GM18526 (cell line): ENCODE results near the gene DPM2.
A peak's percentile ranks its signal among the peaks of the same experiment; 100 is the strongest.

Source experiments
- POLR2A ChIP-seq: IDR thresholded peaks from 3 replicates; pipeline ENCODE4 v1.6.1; 2011; ENCODE audit not compliant: insufficient read length; ENCODE audit errors: extremely low read depth

DPM2 gene

DNA sequence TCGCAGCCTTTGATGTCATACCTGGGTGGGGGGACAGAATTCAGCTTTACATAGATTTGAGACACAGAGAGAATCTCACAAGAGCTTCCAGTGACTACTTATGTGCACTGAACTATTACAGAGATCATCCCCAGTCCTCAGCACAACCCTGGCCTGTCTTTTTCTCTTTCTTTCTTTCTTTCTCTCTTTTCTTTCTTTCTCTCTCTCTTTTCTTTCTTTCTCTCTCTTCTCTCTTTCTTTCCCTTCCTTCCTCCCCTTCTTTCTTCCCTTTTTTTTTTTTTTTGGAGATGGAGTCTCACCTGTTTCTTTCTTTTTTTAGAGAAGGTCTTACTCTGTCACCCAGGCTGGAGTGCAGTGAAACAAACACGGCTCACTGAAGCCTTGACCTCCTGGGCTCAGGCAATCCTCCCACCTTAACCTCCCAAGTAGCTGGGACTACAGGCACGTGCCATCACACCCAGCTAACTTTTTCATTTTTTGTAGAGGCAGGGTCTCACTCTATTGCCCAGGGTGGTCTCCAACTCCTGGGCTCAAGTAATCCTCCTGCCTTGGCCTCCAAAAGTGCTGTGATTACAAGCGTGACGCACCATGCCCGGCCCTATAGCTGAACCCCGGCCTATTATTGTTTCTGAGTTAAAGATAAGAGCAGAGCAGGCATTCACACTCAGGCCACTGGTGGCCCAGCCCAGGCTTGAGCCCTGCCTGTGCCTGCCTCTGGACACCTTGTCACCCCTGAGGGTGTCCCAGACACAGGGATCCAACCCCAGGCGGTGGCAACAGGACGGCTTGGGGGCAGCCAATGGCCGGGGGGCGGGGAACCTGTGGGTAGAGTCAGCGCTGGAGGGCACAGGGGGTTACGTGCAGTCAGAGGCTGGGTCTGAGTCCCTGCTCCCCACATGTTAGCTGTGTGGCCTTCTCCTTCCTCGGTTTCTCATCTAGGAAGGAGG, 11.4 kb downstream of the DPM2 start:
- no peak for TF ChIP-seq POLR2A

DNA sequence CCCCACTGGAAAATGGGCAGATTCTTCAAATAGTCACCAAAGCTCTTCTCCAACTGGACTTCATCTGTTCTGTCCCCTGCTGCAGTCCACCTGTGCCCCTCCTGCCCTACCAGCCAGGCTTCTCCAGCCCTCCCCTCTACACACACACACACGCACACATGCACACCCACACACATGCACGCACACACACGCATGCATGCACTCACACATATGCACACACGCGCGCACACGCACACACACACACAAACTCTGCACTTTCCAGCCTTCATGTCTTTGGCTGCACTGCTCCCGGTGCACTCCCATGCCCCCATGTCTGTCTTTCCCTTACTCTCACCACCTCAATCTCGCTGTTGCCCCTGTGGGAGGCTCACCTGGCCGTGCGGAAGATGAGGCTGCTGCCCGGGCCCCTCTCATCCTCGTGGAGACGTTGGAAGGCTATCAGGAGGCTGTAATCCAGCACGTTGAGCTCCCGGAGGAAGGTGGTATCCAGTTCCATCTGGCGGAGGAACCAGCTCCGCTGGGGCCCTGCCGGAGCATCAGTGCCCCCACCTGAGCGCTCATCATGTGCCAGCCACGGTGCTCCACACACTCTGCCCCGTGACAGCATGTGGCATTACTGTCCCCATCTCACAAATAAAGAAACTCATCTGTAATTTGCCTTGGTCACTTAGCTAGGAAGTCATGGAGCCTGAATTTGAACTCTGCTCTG, 12.8 kb downstream of the DPM2 start:
- TF ChIP-seq POLR2A = no peak

DNA sequence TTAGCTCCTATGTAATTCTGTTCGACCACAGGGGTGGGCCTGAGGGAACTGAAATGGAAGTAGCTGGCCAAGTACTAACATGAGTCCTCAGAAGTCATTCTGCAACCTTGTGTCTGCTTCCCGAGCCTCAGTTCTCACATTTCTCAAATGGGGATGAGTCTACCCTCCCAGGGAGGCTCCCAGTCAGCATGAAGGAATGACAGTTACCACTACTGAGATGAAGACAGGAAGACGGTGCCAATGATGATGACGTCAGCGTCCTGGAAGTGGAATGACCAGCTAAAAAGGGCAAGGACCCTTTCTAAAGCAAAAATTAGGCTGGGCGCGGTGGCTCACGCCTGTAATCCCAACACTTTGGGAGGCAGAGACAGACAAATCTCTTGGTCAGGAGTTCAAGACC, 13.9 kb downstream of the DPM2 start:
- TF ChIP-seq POLR2A = no peak

DNA sequence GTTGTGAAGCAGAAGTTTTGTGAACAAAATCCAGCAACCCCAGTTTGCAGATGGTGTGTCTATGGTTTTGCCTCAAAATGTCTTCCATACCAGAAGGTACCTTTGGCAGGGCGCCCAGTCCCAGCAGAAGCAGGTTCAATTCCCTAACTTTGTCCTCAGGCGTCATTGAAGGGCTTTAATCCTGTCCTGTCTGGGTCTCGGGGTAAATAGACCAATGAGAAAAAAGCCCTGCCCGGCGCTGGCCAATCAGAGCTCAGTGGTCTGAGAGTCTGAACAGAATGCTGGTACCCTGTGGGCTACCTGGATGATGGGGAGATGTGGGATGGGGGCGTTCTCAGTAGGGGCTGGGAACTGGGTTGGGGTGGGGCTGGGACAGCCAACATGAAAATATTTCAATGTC, 14.6 kb downstream of the DPM2 start:
- TF ChIP-seq POLR2A = no peak

DNA sequence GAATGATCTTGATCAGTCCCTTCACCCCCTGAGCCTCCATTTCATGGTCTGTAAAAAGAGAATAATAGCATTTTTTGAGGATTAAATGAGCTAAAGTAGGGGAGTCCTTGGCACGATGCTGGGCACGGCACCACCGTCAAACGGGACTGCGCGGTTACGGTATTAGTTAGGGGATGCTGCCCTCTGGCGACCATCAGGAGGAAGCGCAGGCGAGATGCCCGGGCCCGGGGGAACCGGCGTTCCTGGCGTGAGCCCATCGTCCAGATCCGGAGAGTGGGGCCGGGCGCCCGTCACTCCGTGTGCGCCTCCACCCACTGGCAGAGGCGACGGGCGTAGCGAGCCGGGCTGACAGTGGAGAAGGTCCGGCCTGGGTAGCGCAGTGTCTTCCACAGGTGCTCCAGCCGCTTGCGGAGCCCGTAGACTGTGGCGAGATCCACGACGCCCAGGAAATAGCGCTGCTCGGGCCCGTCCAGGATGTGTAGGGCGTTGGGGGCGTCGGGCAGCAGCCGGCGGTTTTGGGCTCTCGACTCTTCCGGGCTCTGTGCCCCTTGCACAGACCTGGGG, 16.0 kb downstream of the DPM2 start:
- no peak for TF ChIP-seq POLR2A

- TF ChIP-seq POLR2A = no peak
Measured at GRCh38 chr9:127920794-127921193, 16.9 kb downstream of the DPM2 start.

DNA sequence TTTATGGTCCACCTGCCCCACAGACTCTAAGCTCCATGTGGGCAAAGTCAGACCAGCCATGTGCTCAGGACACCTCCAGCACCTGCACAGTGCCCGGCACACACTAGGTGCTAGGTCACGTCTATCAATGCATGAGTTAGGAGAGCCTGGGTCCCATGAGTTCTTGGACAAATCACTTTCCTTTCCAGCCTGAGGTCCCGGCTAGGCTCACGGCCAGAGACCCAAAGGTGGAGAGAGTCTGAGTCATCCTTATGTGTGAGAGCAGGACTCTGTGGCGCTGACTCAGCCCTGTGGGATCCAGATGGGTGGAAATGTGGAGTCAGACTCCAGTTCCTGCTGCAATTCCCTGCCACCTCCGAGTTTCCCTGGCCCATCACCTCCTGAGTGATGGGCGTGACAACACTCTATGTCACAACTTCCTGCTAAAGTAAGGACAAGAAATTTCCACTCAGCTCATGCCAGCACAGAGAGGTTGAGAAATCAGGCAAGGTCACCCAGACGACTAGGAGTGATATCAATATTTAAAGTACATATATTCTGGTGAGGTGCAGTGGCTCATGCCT, 18.3 kb downstream of the DPM2 start:
- no peak for TF ChIP-seq POLR2A

DNA sequence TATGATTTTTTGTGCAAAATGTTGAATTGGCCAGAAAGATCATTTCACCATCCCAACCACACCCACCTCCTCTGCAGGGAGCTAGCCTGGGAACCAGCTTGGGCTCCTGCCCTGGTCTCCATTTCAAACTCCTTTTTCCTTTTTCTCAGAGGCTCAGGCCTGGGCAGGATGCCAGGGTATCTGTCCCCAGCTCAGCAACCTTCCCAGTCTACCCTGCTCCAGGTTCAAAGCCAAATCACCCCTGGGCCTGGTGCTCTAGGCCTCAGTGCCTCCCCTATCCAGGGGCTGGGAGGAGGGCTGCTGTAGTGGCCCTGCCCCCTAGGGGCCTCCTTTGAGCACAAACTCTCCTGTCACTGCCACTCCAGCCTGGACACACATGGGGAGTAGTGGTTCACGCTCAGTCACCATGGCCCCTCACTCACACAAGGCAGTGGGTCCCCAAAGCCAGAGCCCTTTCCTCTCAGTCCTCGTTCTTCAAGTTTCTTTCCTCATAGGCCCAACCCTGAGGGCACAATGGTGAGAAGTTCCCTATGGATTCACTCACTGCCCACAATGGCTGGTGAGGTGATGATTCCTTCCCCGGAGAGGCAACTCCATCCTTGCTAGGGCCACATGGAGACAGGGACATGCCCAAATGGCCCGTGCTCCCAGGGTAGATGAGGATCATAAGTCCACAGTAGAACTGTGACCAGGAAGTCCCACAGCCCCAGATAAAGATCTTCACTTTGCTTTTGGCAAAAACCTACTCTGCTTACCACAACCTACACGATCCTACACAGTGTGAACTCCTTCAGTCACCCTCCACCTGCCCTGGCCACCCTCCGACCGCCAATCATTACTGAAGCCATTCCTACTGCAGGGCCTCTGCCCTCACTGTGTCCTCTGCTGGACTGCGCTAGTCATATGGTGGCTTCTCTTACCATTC, 19.2 kb downstream of the DPM2 start:
- no peak for TF ChIP-seq POLR2A

GRCh38 chr9:127917603-127918002, 20.1 kb downstream of the DPM2 start:
- no peak for TF ChIP-seq POLR2A

GRCh38 chr9:127916720-127917581, 20.7 kb downstream of the DPM2 start, which contains the start of gene ST6GALNAC4:
TSS of gene ST6GALNAC4 (minus strand) at chr9:127917041. CDS start at chr9:127916419, 622 bp downstream.
- TF ChIP-seq POLR2A = peak; percentile 72

DNA sequence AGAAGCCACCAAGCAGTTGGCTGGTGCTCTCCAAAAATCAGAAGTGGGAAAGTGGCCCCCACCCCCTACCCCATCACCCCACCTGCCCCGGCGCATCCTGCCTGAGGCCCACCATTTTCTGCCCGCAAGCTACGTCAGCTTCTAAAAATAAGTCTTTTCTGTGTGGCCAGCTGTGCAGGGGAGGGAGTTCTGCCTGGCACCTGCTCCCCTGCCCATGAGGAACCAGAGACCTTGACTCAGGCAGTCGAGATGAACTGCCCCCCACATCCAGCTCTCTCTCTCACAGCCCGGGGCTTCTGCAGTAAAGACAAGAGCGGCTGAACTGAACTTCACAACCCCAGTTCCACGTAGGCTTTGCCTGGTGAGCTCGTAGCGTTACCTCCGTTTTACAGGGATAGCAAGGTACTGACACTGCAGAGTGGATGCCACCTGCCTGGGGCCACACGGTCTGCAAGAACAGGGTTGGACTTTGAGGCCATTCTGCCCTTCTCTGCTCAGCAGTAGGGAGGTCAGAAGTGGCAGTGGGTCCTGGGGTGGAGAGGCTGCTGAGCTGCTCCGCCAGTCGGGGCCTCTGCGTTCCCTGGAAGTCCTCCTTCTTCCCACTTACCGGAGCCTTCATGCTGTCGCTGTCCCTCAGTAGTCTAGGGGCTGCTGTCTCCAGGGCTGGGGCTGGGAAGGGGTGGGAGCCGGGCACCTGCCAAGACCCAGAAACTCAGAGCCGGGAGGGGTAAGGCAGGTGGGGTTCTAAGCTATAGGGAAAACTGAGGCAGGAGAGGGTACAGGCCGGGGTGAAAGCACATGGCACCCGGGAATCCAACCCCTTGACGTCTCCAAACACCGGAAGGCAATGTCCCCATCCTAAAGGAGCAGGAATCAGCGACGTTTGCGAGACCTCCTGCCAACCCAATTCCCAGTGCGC, 21.6 kb downstream of the DPM2 start:
- peak; percentile 83 for TF ChIP-seq POLR2A

GRCh38 chr9:127915325-127915752, 22.3 kb downstream of the DPM2 start:
- TF ChIP-seq POLR2A = no peak

GRCh38 chr9:127913682-127914081, 24.0 kb downstream of the DPM2 start:
- no peak for TF ChIP-seq POLR2A

DNA sequence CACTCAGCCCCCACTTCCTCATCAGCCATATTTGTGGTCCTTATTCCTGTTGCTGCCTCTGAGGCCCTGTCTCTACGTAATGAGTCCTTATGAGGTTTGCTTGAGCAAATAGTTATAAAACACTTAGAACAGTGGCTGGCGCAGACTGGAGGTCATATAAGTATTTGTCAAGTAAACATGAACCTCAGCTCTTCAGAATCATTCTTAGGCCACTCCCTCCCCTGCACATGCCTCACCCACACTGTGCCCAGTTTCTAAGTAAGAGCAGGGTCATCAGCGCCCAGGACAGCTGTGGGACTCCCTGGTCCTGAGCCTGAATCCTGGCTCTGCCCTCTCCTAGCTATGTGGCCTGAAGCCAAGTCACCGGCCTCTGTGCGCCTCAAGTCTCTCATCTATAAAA, 24.8 kb downstream of the DPM2 start:
- TF ChIP-seq POLR2A = no peak
